Measurements from ENCODE around the gene GEMIN8.
A peak's percentile ranks its signal among the peaks of the same experiment; 100 is the strongest.

Gene GEMIN8

DNA sequence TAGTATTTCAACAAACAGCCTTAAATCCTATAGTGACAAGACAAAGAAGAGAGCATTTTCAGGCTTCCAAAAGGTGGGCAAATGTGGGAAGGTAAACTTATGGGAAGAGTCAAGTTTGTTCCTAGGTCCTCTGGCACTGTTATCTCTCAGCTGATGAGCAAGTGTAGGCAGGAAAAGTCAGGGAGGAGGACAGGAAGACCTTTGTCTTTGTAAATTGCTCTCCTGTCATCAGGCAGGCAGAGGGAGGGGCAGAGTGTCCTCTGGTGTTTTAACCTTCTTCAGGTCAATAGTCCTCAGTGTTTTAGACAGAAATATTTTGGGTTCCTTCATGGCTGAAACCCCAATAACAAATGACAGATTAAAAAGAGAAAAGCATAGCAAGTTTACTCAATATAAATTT lies 13.5 kb upstream of the GEMIN8 start:
- Histone ChIP-seq H3K4me1 (ENCODE audit: control insufficient read depth in 1 of 2, insufficient read depth in 2 of 2, low read length in 2 of 2) (no peaks in the 10 kb centered on the region), H3K36me3 (ENCODE audit: control insufficient read depth in 1 of 2, insufficient read depth in 2 of 2, low read length in 2 of 2) (no peaks in the 10 kb centered on the region), H3K9ac (ENCODE audit: low read depth in 1 of 2, low read length in 2 of 2) (no peak overlapping the region), H3K27ac (ENCODE audit: low read depth, low read length) (no peak overlapping the region), H3K9me3 (ENCODE audit: control insufficient read depth in 1 of 2, low read length in 2 of 2) (no peaks in the 10 kb centered on the region), H3K4me3 (ENCODE audit: low read depth in 1 of 2, low read length in 2 of 2) (no peak overlapping the region), H3K27me3 (ENCODE audit: control insufficient read depth in 1 of 2, insufficient read depth in 2 of 2, low read length in 2 of 2) (no peaks in the 10 kb centered on the region)

DNA sequence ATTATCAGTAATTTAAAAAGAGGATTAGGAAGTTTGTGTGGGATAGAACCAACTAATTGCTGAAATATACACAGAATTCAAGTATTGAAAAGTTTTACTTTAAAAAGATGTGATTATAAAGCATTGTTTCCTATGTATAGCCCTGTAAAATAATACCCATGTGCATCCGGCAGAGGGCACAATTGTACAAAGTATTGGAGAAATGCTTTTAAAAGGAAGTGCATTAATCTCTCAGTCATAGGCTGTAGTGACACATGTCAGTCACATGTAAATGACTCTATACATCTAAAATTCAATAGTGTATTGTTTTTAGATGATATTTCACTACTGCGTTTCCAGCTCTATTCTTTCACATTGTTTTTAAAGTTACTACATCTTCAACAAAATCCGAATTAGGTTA lies 9.7 kb upstream of the GEMIN8 start:
- Histone ChIP-seq H3K4me3 (ENCODE audit: low read depth in 1 of 2, low read length in 2 of 2) (no peak overlapping the region), H3K9me3 (ENCODE audit: control insufficient read depth in 1 of 2, low read length in 2 of 2) (no peaks in the 10 kb centered on the region), H3K9ac (ENCODE audit: low read depth in 1 of 2, low read length in 2 of 2) (no peak overlapping the region), H3K27me3 (ENCODE audit: control insufficient read depth in 1 of 2, insufficient read depth in 2 of 2, low read length in 2 of 2) (no peaks in the 10 kb centered on the region), H3K4me1 (ENCODE audit: control insufficient read depth in 1 of 2, insufficient read depth in 2 of 2, low read length in 2 of 2) (no peaks in the 10 kb centered on the region), H3K27ac (ENCODE audit: low read depth, low read length) (no peak overlapping the region), H3K36me3 (ENCODE audit: control insufficient read depth in 1 of 2, insufficient read depth in 2 of 2, low read length in 2 of 2) (no peaks in the 10 kb centered on the region)

DNA sequence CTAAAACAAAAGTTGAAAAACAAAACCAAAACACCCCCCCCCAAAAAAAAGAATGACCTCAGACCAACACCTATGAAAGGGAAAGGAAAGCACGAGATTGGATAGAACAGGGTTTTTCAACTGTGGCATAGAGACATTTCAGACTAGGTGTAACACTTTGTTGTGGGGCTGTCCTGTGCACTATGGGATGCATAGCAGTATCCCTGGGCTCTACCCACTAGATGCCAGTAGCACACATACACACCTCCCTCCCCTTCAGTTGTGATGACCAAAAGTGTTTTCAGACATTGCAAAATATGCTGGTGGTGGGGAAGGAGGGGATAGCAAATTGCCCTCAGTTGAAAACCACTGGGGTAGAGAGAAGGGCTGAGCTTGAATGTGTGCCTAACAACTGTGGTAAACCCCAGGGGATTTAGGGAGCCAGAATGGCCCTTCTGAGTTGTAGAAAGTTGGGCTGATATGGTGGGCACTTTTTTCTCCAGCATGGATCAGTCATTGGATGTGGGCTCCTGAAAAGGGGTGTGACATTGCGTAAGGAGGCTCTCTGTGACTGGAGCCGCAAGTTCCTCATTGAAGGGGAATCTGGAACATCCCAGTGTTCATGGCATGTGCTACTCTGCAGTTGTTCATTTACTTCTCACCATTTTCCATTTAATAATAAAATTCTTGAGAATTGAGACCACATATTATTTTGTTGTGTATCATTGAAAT lies 8.8 kb upstream of the GEMIN8 start:
- Histone ChIP-seq H3K9ac (ENCODE audit: low read depth in 1 of 2, low read length in 2 of 2) (no peak overlapping the region), H3K4me1 (ENCODE audit: control insufficient read depth in 1 of 2, insufficient read depth in 2 of 2, low read length in 2 of 2) (no peaks in the 10 kb centered on the region), H3K27me3 (ENCODE audit: control insufficient read depth in 1 of 2, insufficient read depth in 2 of 2, low read length in 2 of 2) (no peaks in the 10 kb centered on the region), H3K9me3 (ENCODE audit: control insufficient read depth in 1 of 2, low read length in 2 of 2) (no peaks in the 10 kb centered on the region), H3K36me3 (ENCODE audit: control insufficient read depth in 1 of 2, insufficient read depth in 2 of 2, low read length in 2 of 2) (no peaks in the 10 kb centered on the region), H3K27ac (ENCODE audit: low read depth, low read length) (no peak overlapping the region), H3K4me3 (ENCODE audit: low read depth in 1 of 2, low read length in 2 of 2) (no peak overlapping the region)

DNA sequence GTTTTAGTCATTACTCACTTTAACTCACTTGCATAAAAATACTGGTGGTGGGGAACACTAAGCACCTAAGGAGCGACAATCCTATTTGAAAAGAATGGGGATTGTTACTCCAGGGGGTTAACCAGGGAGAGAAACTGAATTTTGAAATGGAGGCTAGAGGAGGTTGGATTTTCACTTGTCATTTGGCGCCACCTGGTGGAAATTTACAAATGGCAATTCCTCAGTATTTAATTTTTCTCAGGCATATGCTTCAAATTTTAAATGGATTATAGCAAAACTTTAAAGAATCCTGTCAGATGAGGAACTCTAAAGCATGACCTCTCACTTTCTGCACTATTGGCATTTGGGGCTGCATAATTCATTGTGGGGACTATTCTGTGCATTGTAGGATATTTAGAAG lies 2.7 kb upstream of the GEMIN8 start:
- no peaks in the 10 kb centered on the region for H3K36me3 ChIP-seq (ENCODE audit: control insufficient read depth in 1 of 2, insufficient read depth in 2 of 2, low read length in 2 of 2)
- H3K9ac ChIP-seq (ENCODE audit: low read depth in 1 of 2, low read length in 2 of 2): no peak overlapping the region
- no peaks in the 10 kb centered on the region for H3K27me3 ChIP-seq (ENCODE audit: control insufficient read depth in 1 of 2, insufficient read depth in 2 of 2, low read length in 2 of 2)
- H3K27ac ChIP-seq (ENCODE audit: low read depth, low read length): no peak overlapping the region
- H3K4me3 ChIP-seq (ENCODE audit: low read depth in 1 of 2, low read length in 2 of 2): no peak overlapping the region
- no peaks in the 10 kb centered on the region for H3K9me3 ChIP-seq (ENCODE audit: control insufficient read depth in 1 of 2, low read length in 2 of 2)
- H3K4me1 ChIP-seq (ENCODE audit: control insufficient read depth in 1 of 2, insufficient read depth in 2 of 2, low read length in 2 of 2): peaks cover 0 to 8% of the 10 kb centered on the region in 2 donors

DNA sequence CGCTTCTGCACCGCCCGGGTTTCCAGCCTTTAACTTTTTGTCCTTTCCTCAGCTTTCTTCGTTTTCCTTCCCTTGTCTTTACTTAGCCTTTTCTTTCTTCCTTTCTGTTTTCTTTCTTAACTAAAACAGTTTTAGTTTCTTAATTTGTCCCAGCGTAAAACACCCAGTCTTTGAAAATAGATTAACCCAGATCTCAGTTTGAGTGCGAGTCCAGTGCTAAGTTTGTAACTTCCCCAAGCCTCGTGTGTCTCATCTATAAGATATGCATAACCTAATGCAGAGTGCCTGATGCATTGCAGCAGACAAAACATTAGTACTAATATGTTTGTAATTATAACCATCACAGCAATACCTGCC lies 460 bp upstream of the GEMIN8 start:
- H3K27me3 ChIP-seq (ENCODE audit: control insufficient read depth in 1 of 2, insufficient read depth in 2 of 2, low read length in 2 of 2): no peaks in the 10 kb centered on the region
- peak overlapping the region; percentile 60 to 70 for H3K9ac ChIP-seq (ENCODE audit: low read depth in 1 of 2, low read length in 2 of 2)

DNA sequence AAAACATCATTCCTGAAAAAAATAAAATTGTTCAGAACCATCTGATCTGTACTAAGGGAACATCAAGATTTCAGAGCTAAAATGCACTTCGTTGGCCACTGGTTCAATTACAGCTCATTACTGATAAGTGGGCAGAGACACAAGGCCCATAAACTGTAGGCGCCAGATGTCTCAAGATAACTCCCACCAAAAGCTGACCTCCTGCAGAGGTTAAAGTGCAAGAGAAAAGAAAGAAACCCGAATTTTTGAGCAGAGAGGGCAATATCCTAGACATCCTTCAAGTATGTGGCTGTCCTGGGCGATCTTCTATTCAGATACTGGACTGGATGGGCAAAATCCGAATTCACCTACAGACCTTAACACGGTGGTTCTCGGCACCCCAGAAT lies 660 bp downstream of the GEMIN8 start:
- Histone ChIP-seq H3K36me3 (ENCODE audit: control insufficient read depth in 1 of 2, insufficient read depth in 2 of 2, low read length in 2 of 2) (no peaks in the 10 kb centered on the region), H3K9me3 (ENCODE audit: control insufficient read depth in 1 of 2, low read length in 2 of 2) (no peaks in the 10 kb centered on the region), H3K4me3 (ENCODE audit: low read depth in 1 of 2, low read length in 2 of 2) (peak overlapping the region; percentile 78 to 81), H3K4me1 (ENCODE audit: control insufficient read depth in 1 of 2, insufficient read depth in 2 of 2, low read length in 2 of 2) (peaks cover 0 to 9% of the 10 kb centered on the region in 2 donors), H3K27me3 (ENCODE audit: control insufficient read depth in 1 of 2, insufficient read depth in 2 of 2, low read length in 2 of 2) (no peaks in the 10 kb centered on the region), H3K9ac (ENCODE audit: low read depth in 1 of 2, low read length in 2 of 2) (peak overlapping the region; percentile 47 to 70), H3K27ac (ENCODE audit: low read depth, low read length) (peak overlapping the region; percentile 56)

More for the DNA sequence above, 460 bp upstream of the GEMIN8 start:
- Histone ChIP-seq H3K4me3 (ENCODE audit: low read depth in 1 of 2, low read length in 2 of 2) (peak overlapping the region; percentile 78 to 81), H3K4me1 (ENCODE audit: control insufficient read depth in 1 of 2, insufficient read depth in 2 of 2, low read length in 2 of 2) (peaks cover 0 to 9% of the 10 kb centered on the region in 2 donors), H3K27ac (ENCODE audit: low read depth, low read length) (peak overlapping the region; percentile 5), H3K36me3 (ENCODE audit: control insufficient read depth in 1 of 2, insufficient read depth in 2 of 2, low read length in 2 of 2) (no peaks in the 10 kb centered on the region), H3K9me3 (ENCODE audit: control insufficient read depth in 1 of 2, low read length in 2 of 2) (no peaks in the 10 kb centered on the region)

DNA sequence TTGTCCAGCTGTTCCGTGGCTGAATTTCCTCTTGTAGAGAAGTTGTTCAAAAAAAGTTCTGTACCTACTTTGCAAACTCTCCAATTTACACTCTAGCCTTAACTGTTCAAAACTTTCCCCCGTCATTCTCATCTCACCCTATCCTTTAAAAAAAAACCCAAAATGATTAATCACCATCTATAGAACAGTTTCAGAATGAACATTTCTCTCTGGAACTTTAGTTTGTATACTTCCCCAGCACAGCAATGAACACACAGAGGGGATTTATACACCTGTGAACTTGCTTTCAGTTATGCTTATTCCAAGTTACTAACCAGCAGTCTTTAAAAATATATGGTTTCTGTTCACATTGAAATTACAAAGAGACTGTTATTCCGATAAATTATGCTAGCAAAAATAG lies 1.2 kb downstream of the GEMIN8 start:
- Histone ChIP-seq H3K36me3 (ENCODE audit: control insufficient read depth in 1 of 2, insufficient read depth in 2 of 2, low read length in 2 of 2) (no peaks in the 10 kb centered on the region), H3K9ac (ENCODE audit: low read depth in 1 of 2, low read length in 2 of 2) (peak overlapping the region in 1 of 2 donors; percentile 70), H3K9me3 (ENCODE audit: control insufficient read depth in 1 of 2, low read length in 2 of 2) (no peaks in the 10 kb centered on the region), H3K27me3 (ENCODE audit: control insufficient read depth in 1 of 2, insufficient read depth in 2 of 2, low read length in 2 of 2) (no peaks in the 10 kb centered on the region), H3K4me1 (ENCODE audit: control insufficient read depth in 1 of 2, insufficient read depth in 2 of 2, low read length in 2 of 2) (peaks cover 0 to 9% of the 10 kb centered on the region in 2 donors), H3K4me3 (ENCODE audit: low read depth in 1 of 2, low read length in 2 of 2) (peak overlapping the region; percentile 78 to 81), H3K27ac (ENCODE audit: low read depth, low read length) (no peak overlapping the region)

DNA sequence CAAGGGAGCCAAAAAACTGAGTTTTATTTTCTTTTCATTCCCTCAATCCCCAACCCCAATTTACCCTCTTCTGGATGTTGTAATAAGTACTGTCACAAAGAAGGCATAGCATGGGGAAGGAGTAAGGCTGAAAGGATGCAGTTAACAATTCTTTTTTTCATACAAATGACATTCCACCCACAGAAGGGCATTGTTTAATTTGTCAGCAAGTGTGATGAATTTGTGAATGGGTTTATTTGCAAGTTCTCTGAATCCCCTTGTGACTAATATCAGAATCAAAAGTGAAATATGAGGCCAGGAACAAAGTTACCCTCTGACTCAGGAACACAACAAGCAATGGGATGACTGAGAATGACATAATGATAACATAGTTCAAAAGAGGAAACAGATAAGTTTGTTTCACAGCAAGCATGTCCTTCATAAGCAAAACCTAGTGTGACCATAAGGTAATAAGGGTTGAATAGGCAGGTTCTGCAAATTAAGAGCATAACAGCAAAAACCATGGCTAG lies 2.1 kb downstream of the GEMIN8 start:
- H3K36me3 ChIP-seq (ENCODE audit: control insufficient read depth in 1 of 2, insufficient read depth in 2 of 2, low read length in 2 of 2): no peaks in the 10 kb centered on the region
- no peak overlapping the region for H3K9ac ChIP-seq (ENCODE audit: low read depth in 1 of 2, low read length in 2 of 2)
- no peak overlapping the region for H3K27ac ChIP-seq (ENCODE audit: low read depth, low read length)
- peaks cover 0 to 9% of the 10 kb centered on the region in 2 donors for H3K4me1 ChIP-seq (ENCODE audit: control insufficient read depth in 1 of 2, insufficient read depth in 2 of 2, low read length in 2 of 2)
- H3K4me3 ChIP-seq (ENCODE audit: low read depth in 1 of 2, low read length in 2 of 2): no peak overlapping the region
- no peaks in the 10 kb centered on the region for H3K9me3 ChIP-seq (ENCODE audit: control insufficient read depth in 1 of 2, low read length in 2 of 2)
- no peaks in the 10 kb centered on the region for H3K27me3 ChIP-seq (ENCODE audit: control insufficient read depth in 1 of 2, insufficient read depth in 2 of 2, low read length in 2 of 2)

DNA sequence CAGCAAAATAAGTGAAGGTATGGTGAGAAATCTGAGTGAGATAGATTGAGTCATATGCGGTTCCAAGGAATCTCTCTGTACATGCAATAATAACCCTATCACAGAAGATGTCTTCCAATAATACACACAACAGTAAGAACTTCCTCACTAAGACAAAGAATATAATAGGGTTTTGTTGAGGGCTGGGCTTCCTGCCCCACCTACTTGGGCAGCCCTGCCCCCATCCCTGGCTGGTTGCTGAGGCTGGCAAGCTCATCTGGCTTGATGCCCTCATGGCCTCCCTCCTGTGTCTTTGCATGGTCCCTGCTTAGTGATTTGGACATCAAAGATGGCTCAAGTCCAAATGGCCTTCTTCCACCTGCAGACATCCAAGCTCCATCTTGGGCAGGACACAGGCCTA lies 2.7 kb downstream of the GEMIN8 start:
- peaks cover 0 to 9% of the 10 kb centered on the region in 2 donors for H3K4me1 ChIP-seq (ENCODE audit: control insufficient read depth in 1 of 2, insufficient read depth in 2 of 2, low read length in 2 of 2)
- no peaks in the 10 kb centered on the region for H3K36me3 ChIP-seq (ENCODE audit: control insufficient read depth in 1 of 2, insufficient read depth in 2 of 2, low read length in 2 of 2)
- no peak overlapping the region for H3K9ac ChIP-seq (ENCODE audit: low read depth in 1 of 2, low read length in 2 of 2)
- no peaks in the 10 kb centered on the region for H3K9me3 ChIP-seq (ENCODE audit: control insufficient read depth in 1 of 2, low read length in 2 of 2)
- H3K27ac ChIP-seq (ENCODE audit: low read depth, low read length): no peak overlapping the region
- H3K27me3 ChIP-seq (ENCODE audit: control insufficient read depth in 1 of 2, insufficient read depth in 2 of 2, low read length in 2 of 2): no peaks in the 10 kb centered on the region
- no peak overlapping the region for H3K4me3 ChIP-seq (ENCODE audit: low read depth in 1 of 2, low read length in 2 of 2)

DNA sequence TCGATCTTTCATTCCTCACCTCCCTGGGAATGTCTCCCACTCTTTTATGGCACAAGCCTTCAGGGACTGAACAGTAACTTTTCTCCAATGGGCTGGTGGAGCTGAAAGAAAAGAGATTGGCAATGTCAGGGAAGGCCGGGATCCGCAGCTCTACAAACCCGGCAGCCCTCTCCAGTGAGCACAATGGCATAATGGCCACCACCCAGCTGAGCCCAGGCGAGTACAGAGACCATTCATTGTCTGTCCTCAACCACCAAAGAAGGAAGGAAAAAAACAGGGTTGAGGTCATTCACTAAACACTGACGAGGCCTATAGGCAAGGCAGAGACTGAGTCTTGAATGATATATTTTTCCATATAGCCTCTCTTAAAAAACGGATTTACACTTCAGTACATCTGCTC lies 3.6 kb downstream of the GEMIN8 start:
- H3K27ac ChIP-seq (ENCODE audit: low read depth, low read length): no peak overlapping the region
- no peak overlapping the region for H3K4me3 ChIP-seq (ENCODE audit: low read depth in 1 of 2, low read length in 2 of 2)
- H3K9me3 ChIP-seq (ENCODE audit: control insufficient read depth in 1 of 2, low read length in 2 of 2): no peaks in the 10 kb centered on the region
- H3K9ac ChIP-seq (ENCODE audit: low read depth in 1 of 2, low read length in 2 of 2): no peak overlapping the region
- H3K36me3 ChIP-seq (ENCODE audit: control insufficient read depth in 1 of 2, insufficient read depth in 2 of 2, low read length in 2 of 2): no peaks in the 10 kb centered on the region
- no peaks in the 10 kb centered on the region for H3K27me3 ChIP-seq (ENCODE audit: control insufficient read depth in 1 of 2, insufficient read depth in 2 of 2, low read length in 2 of 2)
- H3K4me1 ChIP-seq (ENCODE audit: control insufficient read depth in 1 of 2, insufficient read depth in 2 of 2, low read length in 2 of 2): peaks cover 0 to 9% of the 10 kb centered on the region in 2 donors
